ACC112 (cell line): ENCODE results near the gene KCNC3.
A peak's percentile ranks its signal among the peaks of the same experiment; 100 is the strongest.

Source experiments
- H2AFZ ChIP-seq: fragments of 200-600 bp; sonication (generic); one replicate; pipeline ENCODE4 v1.6.0; 2017; ENCODE audit warnings: antibody characterized with exemption, low read length; ENCODE audit not compliant: unreplicated experiment
- H3K27ac ChIP-seq: fragments of 200-600 bp; sonication (generic); 2 replicates; pipeline ENCODE4 v1.5.1; 2014; ENCODE audit warnings: low read depth, mild to moderate bottlenecking, antibody characterized with exemption, low read length, moderate library complexity
- H3K27me3 ChIP-seq: fragments of 200-600 bp; sonication (generic); 2 replicates; pipeline ENCODE4 v1.6.1; 2014; ENCODE audit warnings: mild to moderate bottlenecking, antibody characterized with exemption, low read length, moderate library complexity, mixed read lengths; ENCODE audit not compliant: insufficient read depth
- H3K36me3 ChIP-seq: fragments of 200-600 bp; sonication (generic); 2 replicates; pipeline ENCODE4 v1.6.1; 2016; ENCODE audit warnings: mild to moderate bottlenecking, antibody characterized with exemption, low read length, moderate library complexity, mixed read lengths; ENCODE audit not compliant: insufficient read depth
- H3K4me1 ChIP-seq: fragments of 200-600 bp; sonication (generic); one replicate; pipeline ENCODE4 v1.6.1; 2016; ENCODE audit warnings: low read length, mixed read lengths; ENCODE audit not compliant: insufficient read depth, unreplicated experiment, control insufficient read depth
- H3K4me3 ChIP-seq: fragments of 200-600 bp; sonication (generic); 2 replicates; pipeline ENCODE4 v1.5.1; 2014; ENCODE audit warnings: mild to moderate bottlenecking, low read depth, low read length
- H3K79me2 ChIP-seq: fragments of 200-600 bp; sonication (generic); one replicate; pipeline ENCODE4 v1.6.0; 2016; ENCODE audit warnings: low read length; ENCODE audit not compliant: control insufficient read depth, unreplicated experiment, insufficient read depth

The KCNC3 gene

GRCh38 chr19:50329146-50329925 lies at the start of gene KCNC3:
TSS of gene KCNC3 (minus strand) at chr19:50329377. CDS start at chr19:50329082, 295 bp downstream.
- Histone ChIP-seq H3K27me3 (peaks cover 68% of the 10 kb centered on the region), H3K4me1 (no peaks in the 10 kb centered on the region), H2AFZ (no peak within 1 kb of the TSS), H3K4me3 (peak within 1 kb of the TSS; percentile 40; the same call in 1 of the 2 replicates), H3K36me3 (no peaks in the 10 kb centered on the region), H3K27ac (no peak within 1 kb of the TSS), H3K79me2 (no peaks in the 10 kb centered on the region)

GRCh38 chr19:50378863-50379236 lies 49.7 kb upstream of the KCNC3 start:
- Histone ChIP-seq H3K36me3 (no peaks in the 10 kb centered on the region), H2AFZ (no peak overlapping the region), H3K27ac (no peak overlapping the region), H3K79me2 (peaks cover 3% of the 10 kb centered on the region), H3K4me3 (no peak overlapping the region), H3K27me3 (no peaks in the 10 kb centered on the region), H3K4me1 (no peaks in the 10 kb centered on the region)

- no peaks in the 10 kb centered on the region for H3K4me1 ChIP-seq
These were observed 49.1 kb upstream of the KCNC3 start for GRCh38 chr19:50378169-50378862.

GRCh38 chr19:50377517-50377916 lies 48.3 kb upstream of the KCNC3 start:
- Histone ChIP-seq H3K36me3 (no peaks in the 10 kb centered on the region), H3K4me3 (no peak overlapping the region), H2AFZ (no peak overlapping the region), H3K27me3 (no peaks in the 10 kb centered on the region), H3K79me2 (peaks cover 3% of the 10 kb centered on the region), H3K4me1 (no peaks in the 10 kb centered on the region), H3K27ac (no peak overlapping the region)

More at GRCh38 chr19:50378169-50378862, 49.1 kb upstream of the KCNC3 start:
- peaks cover 3% of the 10 kb centered on the region for H3K79me2 ChIP-seq
- H3K27me3 ChIP-seq = no peaks in the 10 kb centered on the region
- H3K27ac ChIP-seq = no peak overlapping the region
- H2AFZ ChIP-seq = no peak overlapping the region
- H3K36me3 ChIP-seq = no peaks in the 10 kb centered on the region
- no peak overlapping the region for H3K4me3 ChIP-seq

- H2AFZ ChIP-seq = no peak overlapping the region
- H3K36me3 ChIP-seq = no peaks in the 10 kb centered on the region
- H3K4me3 ChIP-seq = peak overlapping the region; percentile 43; the same call in 1 of the 2 replicates
- H3K27me3 ChIP-seq = no peaks in the 10 kb centered on the region
- H3K79me2 ChIP-seq = peaks cover 3% of the 10 kb centered on the region
- H3K4me1 ChIP-seq = no peaks in the 10 kb centered on the region
- H3K27ac ChIP-seq = no peak overlapping the region
These were observed 47.9 kb upstream of the KCNC3 start for GRCh38 chr19:50377051-50377461.

GRCh38 chr19:50376166-50377050 lies 47.2 kb upstream of the KCNC3 start, which contains the start of gene NR1H2:
TSS of gene NR1H2 (plus strand) at chr19:50376457. CDS start at chr19:50377606, 1,149 bp downstream.
- peak within 1 kb of the TSS; percentile 91 for H3K4me3 ChIP-seq
- no peaks in the 10 kb centered on the region for H3K27me3 ChIP-seq
- H3K79me2 ChIP-seq = peaks cover 3% of the 10 kb centered on the region
- H3K36me3 ChIP-seq = no peaks in the 10 kb centered on the region
- H3K27ac ChIP-seq = peak within 1 kb of the TSS; percentile 97
- no peaks in the 10 kb centered on the region for H3K4me1 ChIP-seq
- peak within 1 kb of the TSS; percentile 59 for H2AFZ ChIP-seq

GRCh38 chr19:50371914-50372475 lies 42.8 kb upstream of the KCNC3 start:
- no peaks in the 10 kb centered on the region for H3K4me1 ChIP-seq
- H3K27ac ChIP-seq = no peak overlapping the region
- no peaks in the 10 kb centered on the region for H3K27me3 ChIP-seq
- no peak overlapping the region for H2AFZ ChIP-seq
- H3K79me2 ChIP-seq = no peaks in the 10 kb centered on the region
- no peaks in the 10 kb centered on the region for H3K36me3 ChIP-seq
- no peak overlapping the region for H3K4me3 ChIP-seq

- no peak overlapping the region for H3K27ac ChIP-seq
- H3K4me3 ChIP-seq = peak overlapping the region; percentile 85
- no peaks in the 10 kb centered on the region for H3K36me3 ChIP-seq
- no peaks in the 10 kb centered on the region for H3K79me2 ChIP-seq
- no peaks in the 10 kb centered on the region for H3K27me3 ChIP-seq
- no peaks in the 10 kb centered on the region for H3K4me1 ChIP-seq
- peak overlapping the region; percentile 99 for H2AFZ ChIP-seq
These were observed 39.7 kb upstream of the KCNC3 start for GRCh38 chr19:50368649-50369570.

GRCh38 chr19:50365434-50366306 lies 36.5 kb upstream of the KCNC3 start, which contains the start of gene NAPSA:
TSS of gene NAPSA (minus strand) at chr19:50365639. CDS start at chr19:50365621, 18 bp downstream.
- H3K79me2 ChIP-seq = no peaks in the 10 kb centered on the region
- H3K4me3 ChIP-seq = no peak within 1 kb of the TSS
- H3K36me3 ChIP-seq = no peaks in the 10 kb centered on the region
- no peak within 1 kb of the TSS for H2AFZ ChIP-seq
- H3K4me1 ChIP-seq = no peaks in the 10 kb centered on the region
- H3K27me3 ChIP-seq = no peaks in the 10 kb centered on the region
- no peak within 1 kb of the TSS for H3K27ac ChIP-seq
